Transverse colon (tissue), 4 donors: Measurements from ENCODE around the gene SBNO1. TPM values are rescaled to one million over a fixed set of nuclear protein-coding genes. Genes with fewer than 3 reads are reported as not detected.
"Not testable (repeated sequence)": the region's sequence is repeated elsewhere in the genome, so short reads cannot be mapped to it uniquely, and the experiment has no call there.

Experiments used
- DNase-seq: peaks from one replicate; pipeline ENCODE4 v3.0.0-alpha.2; 2019
- H3K27ac ChIP-seq, 4 donors: fragments of 200-600 bp; sonication (generic); 2 replicates each; pipeline ENCODE4 v1.5.1; 2016 to 2018; ENCODE audit warnings: inconsistent platforms in 4 of 4
- H3K27me3 ChIP-seq: fragments of 200-600 bp; sonication (generic); 2 replicates; pipeline ENCODE4 v1.5.1; 2017; ENCODE audit warnings: inconsistent platforms
- H3K36me3 ChIP-seq, 4 donors: fragments of 200-600 bp; sonication (generic); 2 replicates each; pipeline ENCODE4 v1.5.1; 2017 to 2019; ENCODE audit warnings: inconsistent platforms in 4 of 4
- H3K4me1 ChIP-seq, 4 donors: fragments of 200-600 bp; sonication (generic); 2 replicates each; pipeline ENCODE4 v1.5.1; 2017 to 2020; ENCODE audit warnings: inconsistent platforms in 4 of 4
- H3K4me3 ChIP-seq, 4 donors: fragments of 200-600 bp; sonication (generic); 1 replicate in 1 of 4; 2 replicates in 3 of 4; pipeline versions ENCODE4 v1.5.1 to v1.6.1; 2017 to 2019; ENCODE audit warnings: inconsistent platforms in 4 of 4
- H3K9me3 ChIP-seq, 2 donors: fragments of 200-600 bp; sonication (generic); 2 replicates each; pipeline ENCODE4 v1.5.1; 2017 to 2019; ENCODE audit warnings: inconsistent platforms in 2 of 2
- CTCF ChIP-seq, 5 experiments: fragments of 200-600 bp in 3 of 5; fragments of 450-650 bp in 2 of 5; sonication (generic) in 3 of 5; IDR thresholded peaks; 1 replicate in 2 of 5; 2 replicates in 3 of 5; pipeline ENCODE4 v1.5.1; 2016 to 2017; ENCODE audit warnings: antibody characterized with exemption in 5 of 5, inconsistent platforms in 3 of 5, mild to moderate bottlenecking in 2 of 5, moderate library complexity in 1 of 5
- EP300 ChIP-seq: sonication (generic); formaldehyde crosslinking; IDR thresholded peaks from one replicate; pipeline ENCODE4 v1.6.1; 2017; ENCODE audit warnings: antibody characterized with exemption, low read depth
- POLR2A ChIP-seq: fragments of 450-650 bp; IDR thresholded peaks from one replicate; pipeline ENCODE4 v1.6.1; 2016; ENCODE audit warnings: antibody characterized with exemption, mild to moderate bottlenecking, moderate library complexity
- POLR2AphosphoS5 ChIP-seq, 3 donors: sonication (generic); formaldehyde crosslinking; IDR thresholded peaks; one replicate each; pipeline ENCODE4 v1.6.1; 2016; ENCODE audit warnings: antibody characterized with exemption in 3 of 3
- WGBS, 2 donors: methylation state at CpG; one replicate each; pipeline ENCODE4 v1.1.5; 2018; ENCODE audit warnings: low coverage in 1 of 2; 5-methylcytosine and 5-hydroxymethylcytosine counted together
- in situ Hi-C, 4 donors: fragments of 200-750 bp; cut with MboI; loops; one replicate each; pipeline versions ENCODE4 v1.15.0 to v1.15.1; 2017; ENCODE audit warnings: low sequenced_read_pairs in 3 of 4, low pct_ligation_motif_present in 1 of 4, low pct_unique_long_range_greater_than_20kb in 1 of 4
- intact Hi-C: fragments of 100-400 bp; cut with DNase I; formaldehyde crosslinking; loops from one replicate; pipeline ENCODE4 v1.15.1; 2023; ENCODE audit warnings: low total_unique reads
- total RNA-seq, 4 donors: library from RNA; depleted of rRNA; stranded (reverse); fragments of >200 nt; gene quantifications; one replicate each; pipeline ENCODE4 v1.1.0, GENCODE V29; 2016

Gene SBNO1
- total RNA-seq, 4 donors from 2014 or later, result 14.6 to 26.9 (median 23.8) TPM

GRCh38 chr12:123384994-123385376 lies 20.3 kb upstream of the SBNO1 start:
- TF ChIP-seq POLR2A (no peak), EP300 (no peak), CTCF (IDR thresholded peaks at IDR 0.05) (no peak), POLR2AphosphoS5 (IDR thresholded peaks at IDR 0.05) (no peak)
- Histone ChIP-seq H3K4me3 (peak overlapping the region in 2 of 4 donors; percentile 74 to 77), H3K27me3 (no peaks in the 10 kb centered on the region), H3K36me3 (no peaks in the 10 kb centered on the region), H3K4me1 (peaks cover 8 to 31% (median 18%) of the 10 kb centered on the region in 4 donors), H3K27ac (peak overlapping the region; percentile 78 to 93 (median 88)), H3K9me3 (no peaks in the 10 kb centered on the region)
- in situ Hi-C loops (no loop called here), intact Hi-C loops (no loop called here)
- DNase-seq, result no peak
- 9 to 27% methylated on average over 1 of the region's 1 CpG for WGBS, 2 donors

GRCh38 chr12:123384318-123384993 lies 19.8 kb upstream of the SBNO1 start:
- Histone ChIP-seq H3K4me3 (peak overlapping the region; percentile 73 to 81 (median 76)), H3K27ac (peak overlapping the region; percentile 78 to 93 (median 88)), H3K4me1 (peaks cover 7 to 28% (median 15%) of the 10 kb centered on the region in 4 donors), H3K36me3 (no peaks in the 10 kb centered on the region), H3K9me3 (no peaks in the 10 kb centered on the region), H3K27me3 (no peaks in the 10 kb centered on the region)
- intact Hi-C loops, result no loop called here
- DNase-seq, result no peak
- in situ Hi-C loops, result no loop called here
- no peak for TF ChIP-seq POLR2A
- no peak for TF ChIP-seq POLR2AphosphoS5 (IDR thresholded peaks at IDR 0.05)
- no peak for TF ChIP-seq CTCF (IDR thresholded peaks at IDR 0.05)
- WGBS, 2 donors, result 2 to 17% methylated on average over 4 to 37 of the region's 41 CpGs

- Histone ChIP-seq H3K4me1 (peaks cover 2 to 21% (median 8%) of the 10 kb centered on the region in 4 donors), H3K27me3 (no peaks in the 10 kb centered on the region), H3K27ac (peak overlapping the region in 1 of 4 donors; percentile 86), H3K9me3 (no peaks in the 10 kb centered on the region), H3K4me3 (peak overlapping the region in 1 of 4 donors; percentile 77), H3K36me3 (no peaks in the 10 kb centered on the region)
- intact Hi-C loops, result no loop called here
- DNase-seq, result no peak
- 95% methylated on average over 14 of the region's 14 CpGs; no CpG with 5 or more reads in 1 of the 2 donors for WGBS, 2 donors
- TF ChIP-seq POLR2AphosphoS5 (IDR thresholded peaks at IDR 0.05) (no peak), EP300 (no peak), CTCF (IDR thresholded peaks at IDR 0.05) (no peak)
- in situ Hi-C loops, result no loop called here
Observed at GRCh38 chr12:123382684-123383083, 18.0 kb upstream of the SBNO1 start.

- Histone ChIP-seq H3K4me1 (peaks cover 0 to 5% (median under 1%) of the 10 kb centered on the region in 4 donors), H3K27ac (no peak overlapping the region)
- WGBS, 2 donors, result 86% methylated on average over 5 of the region's 5 CpGs; no CpG with 5 or more reads in 1 of the 2 donors
Observed at GRCh38 chr12:123379391-123379790, 14.7 kb upstream of the SBNO1 start.

GRCh38 chr12:123372415-123372814 lies 7.8 kb upstream of the SBNO1 start:
- intact Hi-C loops, H3K36me3 ChIP-seq, H3K27me3 ChIP-seq, H3K9me3 ChIP-seq, H3K4me1 ChIP-seq, H3K4me3 ChIP-seq, DNase-seq, H3K27ac ChIP-seq, in situ Hi-C loops: not testable (repeated sequence)
- WGBS, 2 donors, result 66 to 100% methylated on average over 1 to 5 of the region's 5 CpGs

More at GRCh38 chr12:123379391-123379790, 14.7 kb upstream of the SBNO1 start:
- H3K36me3 ChIP-seq, result no peaks in the 10 kb centered on the region
- H3K9me3 ChIP-seq, result no peaks in the 10 kb centered on the region
- in situ Hi-C loops, result no loop called here
- TF ChIP-seq POLR2AphosphoS5 (IDR thresholded peaks at IDR 0.05) (no peak), POLR2A (no peak), CTCF (IDR thresholded peaks at IDR 0.05) (no peak), EP300 (no peak)
- intact Hi-C loops, result no loop called here
- H3K27me3 ChIP-seq, result no peaks in the 10 kb centered on the region
- no peak for DNase-seq
- H3K4me3 ChIP-seq, result no peak overlapping the region

- H3K27ac ChIP-seq, H3K9me3 ChIP-seq, H3K36me3 ChIP-seq, H3K4me3 ChIP-seq, H3K4me1 ChIP-seq, DNase-seq, in situ Hi-C loops, intact Hi-C loops, H3K27me3 ChIP-seq: not testable (repeated sequence)
- WGBS, 2 donors, result 80 to 92% methylated on average over 6 to 42 of the region's 48 CpGs
Observed at GRCh38 chr12:123371667-123372368, 7.2 kb upstream of the SBNO1 start.
